GM20000 (cell line): Measurements from ENCODE around the gene SCUBE1.

ENCODE experiments used
- DNase-seq: peaks from one replicate; pipeline ENCODE4 v3.0.0; 2012; ENCODE audit warnings: low spot score
- CTCF ChIP-seq: IDR thresholded peaks from 2 replicates; pipeline ENCODE4 v1.5.1; 2012; ENCODE audit warnings: mild to moderate bottlenecking, control low read depth; ENCODE audit errors: extremely low read depth, missing control alignments

Gene SCUBE1

DNA sequence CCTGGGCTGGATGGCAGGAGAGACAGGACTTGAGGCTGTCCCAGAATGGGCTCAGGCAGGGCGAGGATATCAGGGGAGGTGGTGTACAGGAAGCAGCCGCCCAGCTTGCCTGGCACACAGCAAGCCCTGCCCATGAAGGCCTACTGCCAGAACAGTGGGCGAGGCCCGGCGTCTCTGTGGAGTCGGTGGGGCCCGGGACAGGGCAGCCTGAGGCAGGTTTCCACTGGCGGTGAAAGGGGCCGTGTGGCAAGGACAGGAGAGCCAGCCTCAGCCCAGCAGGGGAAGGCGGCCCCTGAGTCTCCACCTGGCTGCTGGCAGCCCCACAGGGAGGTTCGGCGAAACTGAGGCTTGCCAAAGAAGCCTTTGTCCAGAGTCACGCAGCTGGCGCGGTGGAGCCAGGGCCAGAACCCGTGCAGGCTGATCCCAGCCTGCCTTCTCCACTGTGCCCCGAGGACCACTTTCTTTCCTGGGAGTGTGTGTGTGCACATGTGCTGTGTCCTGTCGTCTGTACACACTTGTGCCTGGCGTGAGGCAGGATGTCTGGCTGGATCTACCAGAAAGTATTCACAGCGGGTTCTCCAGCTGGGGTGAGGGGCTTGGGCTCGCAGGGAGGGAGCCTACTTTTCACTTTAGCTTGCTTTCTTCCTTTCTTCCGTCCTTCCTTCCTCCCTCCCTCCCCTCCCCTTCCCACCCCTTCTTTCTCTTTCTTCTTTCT is 190.7 kb downstream of the SCUBE1 start:
- TF ChIP-seq CTCF = no peak
- peak; percentile 60 for DNase-seq

DNA sequence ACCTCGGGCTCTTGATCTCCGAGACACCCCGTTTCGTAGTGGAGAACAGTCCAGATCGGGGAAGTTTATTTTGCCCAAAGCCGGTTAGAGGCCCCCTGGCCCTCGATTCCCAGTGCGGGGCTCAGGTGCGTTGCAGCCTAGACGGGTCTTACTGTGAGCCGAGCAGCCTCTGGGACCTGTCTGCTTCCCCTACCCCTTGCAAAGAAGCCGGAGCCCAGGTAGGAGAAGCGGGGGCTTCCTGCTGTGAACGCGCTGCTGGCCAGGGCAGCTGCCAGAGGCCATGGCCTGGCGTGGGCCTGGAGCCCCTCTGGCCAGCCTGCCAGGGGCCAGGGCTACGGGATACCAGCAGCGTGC is 191.2 kb downstream of the SCUBE1 start:
- DNase-seq = peak; percentile 58
- TF ChIP-seq CTCF = no peak

DNA sequence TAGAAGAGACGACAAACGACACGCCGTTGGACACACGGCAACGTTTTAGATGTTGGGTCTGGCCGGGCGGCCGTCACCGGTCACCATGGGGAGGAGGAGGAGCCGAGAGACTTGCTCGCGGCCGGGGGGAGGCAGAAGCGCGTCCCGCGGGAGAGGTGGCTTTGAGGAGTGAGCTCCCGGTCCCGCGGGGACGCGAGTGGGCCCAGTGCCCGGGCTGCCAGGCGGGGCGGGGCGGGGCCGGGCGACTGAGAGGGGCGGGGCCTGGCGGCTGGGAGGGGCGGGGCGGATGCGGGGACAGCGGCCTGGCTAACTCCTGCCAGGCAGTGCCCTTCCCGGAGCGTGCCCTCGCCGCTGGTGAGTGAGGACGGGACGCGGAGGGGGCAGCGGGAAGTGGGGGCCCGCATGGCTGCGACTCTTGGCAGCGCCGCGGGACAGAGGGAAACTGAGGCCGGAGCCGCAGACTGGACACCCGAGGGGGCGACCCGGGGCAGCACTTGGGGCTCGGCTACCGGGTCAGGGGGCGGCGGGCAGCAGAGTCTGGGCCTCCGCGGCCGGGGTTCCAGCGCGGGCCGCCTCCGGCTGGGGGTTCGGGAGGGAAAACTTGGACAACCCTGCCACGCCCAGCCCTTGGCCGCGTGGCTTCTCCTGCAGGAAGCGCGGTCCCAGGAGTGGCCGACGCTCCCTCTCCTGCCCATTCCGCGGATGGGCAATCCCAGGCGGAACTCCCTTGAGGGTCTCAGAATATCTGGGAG is 191.7 kb downstream of the SCUBE1 start, which contains the start of gene TSPO:
Gene TSPO (plus strand): TSS at position 309 of the 752 bp plus-strand sequence. CDS start 7,680 bp downstream, outside the sequence.
- DNase-seq = peak; percentile 88

DNA sequence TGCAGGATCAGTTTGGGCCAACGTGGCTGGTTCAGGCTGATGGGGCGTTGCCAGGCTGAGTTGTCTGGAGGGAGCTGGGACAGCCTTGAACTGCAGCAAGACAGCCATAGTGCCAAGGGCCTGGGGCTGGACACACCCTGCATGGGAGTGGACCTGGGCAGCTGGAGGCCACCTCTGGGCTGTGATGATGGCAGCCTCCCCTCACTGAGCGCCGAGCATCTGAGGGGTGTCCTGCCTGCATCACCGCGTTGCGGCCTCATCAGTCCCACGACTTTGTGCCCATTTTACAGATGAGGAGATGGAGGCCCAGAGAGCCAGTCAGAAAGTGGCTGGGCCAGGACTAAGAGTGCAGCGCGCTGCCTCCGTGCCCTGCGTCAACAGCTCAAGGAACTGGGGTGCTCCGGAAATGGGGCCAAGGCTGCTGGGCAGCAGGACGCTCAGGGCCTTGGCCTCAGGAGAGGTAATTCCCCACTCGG is 192.4 kb downstream of the SCUBE1 start:
- DNase-seq = no peak
- no peak for TF ChIP-seq CTCF

More for the DNA sequence above, 191.7 kb downstream of the SCUBE1 start, which contains the start of gene TSPO:
- TF ChIP-seq CTCF = no peak

- no peak for DNase-seq
- TF ChIP-seq CTCF = no peak
Measured at GRCh38 chr22:43148581-43148980, 194.6 kb downstream of the SCUBE1 start.

DNA sequence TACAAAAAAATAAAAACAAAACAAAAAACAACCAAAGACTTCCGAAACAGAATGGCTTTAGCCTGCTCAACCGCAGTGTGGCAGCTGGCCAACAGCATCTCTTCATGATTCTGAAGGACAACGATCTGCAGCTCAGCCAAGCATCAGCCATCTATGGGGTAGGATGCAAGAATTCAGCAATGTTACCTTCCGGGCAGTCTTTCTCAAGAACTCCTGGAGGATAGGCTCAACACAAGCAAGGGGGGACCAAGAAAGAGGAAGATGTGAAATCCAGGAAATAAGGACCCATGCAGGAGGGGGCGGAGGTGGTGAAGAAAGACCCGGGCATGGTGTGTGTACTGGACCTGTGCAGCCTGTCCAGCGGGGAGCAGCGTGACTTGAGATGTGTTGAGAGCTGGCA is 195.4 kb downstream of the SCUBE1 start:
- no peak for DNase-seq
- no peak for TF ChIP-seq CTCF
